22Rv1 (cell line): ENCODE measurements around the gene NXPH1.

Experiments
- CTCF ChIP-seq: fragments of 450-650 bp; IDR thresholded peaks from 2 replicates; pipeline ENCODE4 v1.5.1; 2017; ENCODE audit warnings: mild to moderate bottlenecking
- ZFX ChIP-seq: fragments of 450-650 bp; IDR thresholded peaks from 2 replicates; pipeline ENCODE4 v1.6.1; 2017; ENCODE audit warnings: antibody characterized with exemption, borderline replicate concordance

- no peak for TF ChIP-seq CTCF
- no peak for TF ChIP-seq ZFX
These were observed 47.7 kb downstream of the NXPH1 start for GRCh38 chr7:8481096-8481495.
